Measurements from ENCODE around the gene VAV2. TPM values are rescaled to one million over a fixed set of nuclear protein-coding genes. Genes with fewer than 3 reads are reported as not detected.

Gene VAV2
- total and polyA plus RNA-seq, 8 donors, result 25.3 to 44.1 (median 35.5) TPM

DNA sequence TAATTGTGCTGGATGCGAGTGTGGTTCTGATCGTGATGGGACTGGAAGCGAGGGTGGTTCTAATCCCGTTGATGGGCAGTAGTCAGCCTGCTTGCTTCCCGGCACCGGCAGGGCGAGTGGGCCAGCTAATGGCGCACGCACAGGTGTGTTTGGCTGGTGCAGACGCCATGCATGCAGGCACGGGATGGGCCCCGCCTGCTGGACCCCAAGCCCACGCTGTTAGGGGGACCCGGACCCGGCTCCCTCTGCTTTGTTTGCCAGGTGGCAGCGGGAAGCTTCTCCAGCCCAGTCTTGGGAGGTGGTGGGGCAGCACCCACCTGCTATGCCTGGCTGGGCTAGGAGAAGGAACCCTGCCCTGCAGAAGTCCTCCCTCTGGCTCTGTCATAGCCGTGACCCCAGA is 70.3 kb downstream of the VAV2 start:
- ATAC-seq, result no peak
- TF ChIP-seq, protein P1, sequence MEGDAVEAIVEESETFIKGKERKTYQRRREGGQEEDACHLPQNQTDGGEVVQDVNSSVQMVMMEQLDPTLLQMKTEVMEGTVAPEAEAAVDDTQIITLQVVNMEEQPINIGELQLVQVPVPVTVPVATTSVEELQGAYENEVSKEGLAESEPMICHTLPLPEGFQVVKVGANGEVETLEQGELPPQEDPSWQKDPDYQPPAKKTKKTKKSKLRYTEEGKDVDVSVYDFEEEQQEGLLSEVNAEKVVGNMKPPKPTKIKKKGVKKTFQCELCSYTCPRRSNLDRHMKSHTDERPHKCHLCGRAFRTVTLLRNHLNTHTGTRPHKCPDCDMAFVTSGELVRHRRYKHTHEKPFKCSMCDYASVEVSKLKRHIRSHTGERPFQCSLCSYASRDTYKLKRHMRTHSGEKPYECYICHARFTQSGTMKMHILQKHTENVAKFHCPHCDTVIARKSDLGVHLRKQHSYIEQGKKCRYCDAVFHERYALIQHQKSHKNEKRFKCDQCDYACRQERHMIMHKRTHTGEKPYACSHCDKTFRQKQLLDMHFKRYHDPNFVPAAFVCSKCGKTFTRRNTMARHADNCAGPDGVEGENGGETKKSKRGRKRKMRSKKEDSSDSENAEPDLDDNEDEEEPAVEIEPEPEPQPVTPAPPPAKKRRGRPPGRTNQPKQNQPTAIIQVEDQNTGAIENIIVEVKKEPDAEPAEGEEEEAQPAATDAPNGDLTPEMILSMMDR (IDR thresholded peaks at IDR 0.05), result no peak

GRCh38 chr9:133920471-133920870 is 71.7 kb downstream of the VAV2 start:
- Histone ChIP-seq H3K27me3 (no peaks in the 10 kb centered on the region), H3K4me1 (peaks cover 8% of the 10 kb centered on the region in 2 donors), H3K36me3 (no peaks in the 10 kb centered on the region), H3K27ac (no peak overlapping the region), H3K4me3 (no peak overlapping the region), H3K9me3 (no peaks in the 10 kb centered on the region)
- TF ChIP-seq, protein P1 (IDR thresholded peaks at IDR 0.05), result no peak
- DNase-seq, result peak in 1 of 4 donors; percentile 50
- ATAC-seq, result no peak
- intact Hi-C loops (cut with DNase I), result no loop called here

More for the DNA sequence above, 70.3 kb downstream of the VAV2 start:
- peaks cover 8% of the 10 kb centered on the region in 2 donors for H3K4me1 ChIP-seq
- no peaks in the 10 kb centered on the region for H3K9me3 ChIP-seq
- H3K27me3 ChIP-seq, result no peaks in the 10 kb centered on the region
- intact Hi-C loops (cut with DNase I), result no loop called here
- H3K36me3 ChIP-seq, result no peaks in the 10 kb centered on the region
- peak in 1 of 4 donors; percentile 66 for DNase-seq
- H3K27ac ChIP-seq, result no peak overlapping the region
- H3K4me3 ChIP-seq, result no peak overlapping the region

DNA sequence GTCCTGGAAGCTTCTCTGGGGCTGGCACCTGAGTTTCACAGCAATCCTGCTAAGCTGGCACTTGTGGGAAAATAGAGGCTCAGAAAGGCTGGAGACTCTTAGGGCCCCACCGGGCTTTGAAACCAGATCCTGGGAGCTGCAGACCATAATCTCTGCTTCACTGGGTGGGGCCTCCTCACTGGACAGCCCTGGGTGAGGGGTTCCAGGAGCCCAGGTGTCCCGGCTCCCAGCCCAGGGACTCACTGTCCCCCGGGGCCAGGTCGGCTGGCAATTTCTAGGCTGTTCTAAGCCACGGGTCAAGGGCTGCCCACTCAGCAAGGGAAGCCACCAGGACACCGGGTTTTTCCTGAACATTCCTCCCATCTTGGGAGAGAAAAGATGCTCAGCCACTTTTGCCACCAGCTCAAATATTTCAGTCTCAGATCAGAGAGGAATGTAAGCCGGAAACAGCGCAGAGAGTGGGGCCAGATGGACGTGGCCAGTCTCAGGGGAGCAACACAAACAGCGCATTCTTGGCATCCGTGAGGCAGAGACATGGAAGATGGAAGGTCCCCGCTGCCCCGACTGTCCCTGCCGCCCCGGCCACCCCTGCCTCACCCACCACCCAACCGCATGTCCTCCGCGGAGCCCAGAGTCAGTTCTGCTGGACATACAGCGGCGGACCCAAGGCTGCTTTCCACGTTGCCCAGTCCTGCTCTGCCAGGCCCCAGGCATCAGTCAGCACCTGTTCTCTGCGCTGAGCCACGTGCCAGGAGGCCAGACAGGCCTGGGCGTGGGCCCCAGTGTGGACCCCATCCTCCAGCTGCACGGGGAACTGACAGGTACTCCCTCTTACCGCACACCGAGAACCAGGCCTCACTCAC is 72.6 kb downstream of the VAV2 start:
- TF ChIP-seq, protein P1 (IDR thresholded peaks at IDR 0.05), result no peak
- ATAC-seq, result no peak
- DNase-seq, result peak in 2 of 4 donors; percentile 49 to 63
- H3K9me3 ChIP-seq, result no peaks in the 10 kb centered on the region
- intact Hi-C loops (cut with DNase I), result no loop called here
- H3K36me3 ChIP-seq, result no peaks in the 10 kb centered on the region
- H3K27me3 ChIP-seq, result no peaks in the 10 kb centered on the region
- H3K4me1 ChIP-seq, result peaks cover 8 to 15% of the 10 kb centered on the region in 2 donors
- no peak overlapping the region for H3K4me3 ChIP-seq
- H3K27ac ChIP-seq, result peak overlapping the region in 1 of 2 donors; percentile 1

GRCh38 chr9:133918111-133918813 is 73.9 kb downstream of the VAV2 start:
- DNase-seq, result peak in 1 of 4 donors; percentile 44
- Histone ChIP-seq H3K9me3 (no peaks in the 10 kb centered on the region), H3K27me3 (no peaks in the 10 kb centered on the region), H3K36me3 (no peaks in the 10 kb centered on the region), H3K27ac (peak overlapping the region in 1 of 2 donors; percentile 36), H3K4me1 (peaks cover 8 to 15% of the 10 kb centered on the region in 2 donors), H3K4me3 (no peak overlapping the region)
- no peak for ATAC-seq
- intact Hi-C loops (cut with DNase I), result no loop called here
- TF ChIP-seq, protein P1 (IDR thresholded peaks at IDR 0.05), result no peak

DNA sequence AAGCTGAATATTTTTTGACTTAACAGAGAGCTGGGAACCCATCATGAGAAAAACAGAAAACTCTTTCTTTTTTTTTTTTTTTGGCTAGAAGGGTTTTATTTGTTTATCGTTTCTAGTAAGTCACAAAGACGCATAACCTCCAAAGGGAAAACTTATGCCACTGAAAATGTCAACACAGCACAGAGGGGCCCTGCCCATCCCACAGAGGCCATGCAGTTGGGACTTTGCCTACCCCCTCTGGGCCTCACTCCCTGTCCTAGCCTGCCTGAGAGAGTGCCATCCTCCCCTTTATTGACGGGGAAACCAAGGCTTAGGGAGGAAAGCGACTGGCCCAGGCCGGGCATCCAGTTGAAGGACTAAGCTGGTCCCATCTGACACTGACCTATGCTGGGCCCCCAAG is 74.7 kb downstream of the VAV2 start:
- intact Hi-C loops (cut with DNase I), result no loop called here
- DNase-seq (no peak), ATAC-seq (no peak)
- Histone ChIP-seq H3K27me3 (no peaks in the 10 kb centered on the region), H3K27ac (no peak overlapping the region), H3K4me3 (no peak overlapping the region), H3K36me3 (no peaks in the 10 kb centered on the region), H3K9me3 (no peaks in the 10 kb centered on the region), H3K4me1 (peaks cover 8 to 15% of the 10 kb centered on the region in 2 donors)
- TF ChIP-seq, protein P1 (IDR thresholded peaks at IDR 0.05), result no peak

Data from left lung (tissue), 10 donors.